ENCODE results near the gene RPGRIP1L. TPM values are rescaled to one million over a fixed set of nuclear protein-coding genes. Genes with fewer than 3 reads are reported as not detected.
A peak's percentile ranks its signal among the peaks of the same experiment; 100 is the strongest.

Gene RPGRIP1L
- polyA plus RNA-seq (ENCODE audit: insufficient read length in 4 of 4): 10 to 100 TPM; 16.9 to 19.6 (median 18.8) TPM

GRCh38 chr16:53703590-53704444, at the start of gene RPGRIP1L, which contains the start of gene FTO:
Gene RPGRIP1L (minus strand): TSS chr16:53703859. CDS start chr16:53700723, 3,136 bp downstream.
Gene FTO (plus strand): TSS chr16:53704156.
- peak; percentile 96 to 98 (median 98) for DNase-seq (ENCODE audit: low read depth in 4 of 4, low spot score in 3 of 4)

GRCh38 chr16:53753431-53753830, 49.8 kb upstream of the RPGRIP1L start:
- no peak for DNase-seq (ENCODE audit: low read depth in 4 of 4, low spot score in 3 of 4)

GRCh38 chr16:53752560-53752959, 48.9 kb upstream of the RPGRIP1L start:
- no peak for DNase-seq (ENCODE audit: low read depth in 4 of 4, low spot score in 3 of 4)

GRCh38 chr16:53745753-53746266, 42.2 kb upstream of the RPGRIP1L start:
- no peak for DNase-seq (ENCODE audit: low read depth in 4 of 4, low spot score in 3 of 4)

- no peak for DNase-seq (ENCODE audit: low read depth in 4 of 4, low spot score in 3 of 4)
Measured at GRCh38 chr16:53745086-53745485, 41.4 kb upstream of the RPGRIP1L start.

GRCh38 chr16:53744449-53744848, 40.8 kb upstream of the RPGRIP1L start:
- no peak for DNase-seq (ENCODE audit: low read depth in 4 of 4, low spot score in 3 of 4)

- DNase-seq (ENCODE audit: low read depth in 4 of 4, low spot score in 3 of 4): no peak
Measured at GRCh38 chr16:53743149-53743566, 39.5 kb upstream of the RPGRIP1L start.

- DNase-seq (ENCODE audit: low read depth in 4 of 4, low spot score in 3 of 4): no peak
Measured at GRCh38 chr16:53741546-53741945, 37.9 kb upstream of the RPGRIP1L start.

- DNase-seq (ENCODE audit: low read depth in 4 of 4, low spot score in 3 of 4): no peak
Measured at GRCh38 chr16:53740933-53741531, 37.4 kb upstream of the RPGRIP1L start.

- DNase-seq (ENCODE audit: low read depth in 4 of 4, low spot score in 3 of 4): no peak
Measured at GRCh38 chr16:53740476-53740875, 36.8 kb upstream of the RPGRIP1L start.

GRCh38 chr16:53737552-53737951, 33.9 kb upstream of the RPGRIP1L start:
- no peak for DNase-seq (ENCODE audit: low read depth in 4 of 4, low spot score in 3 of 4)

- no peak for DNase-seq (ENCODE audit: low read depth in 4 of 4, low spot score in 3 of 4)
Measured at GRCh38 chr16:53736297-53736696, 32.6 kb upstream of the RPGRIP1L start.

GRCh38 chr16:53734908-53735307, 31.2 kb upstream of the RPGRIP1L start:
- DNase-seq (ENCODE audit: low read depth in 4 of 4, low spot score in 3 of 4): no peak

GRCh38 chr16:53732296-53732929, 28.8 kb upstream of the RPGRIP1L start:
- DNase-seq (ENCODE audit: low read depth in 4 of 4, low spot score in 3 of 4): no peak

- no peak for DNase-seq (ENCODE audit: low read depth in 4 of 4, low spot score in 3 of 4)
Measured at GRCh38 chr16:53730693-53731092, 27.0 kb upstream of the RPGRIP1L start.

GRCh38 chr16:53726625-53727024, 23.0 kb upstream of the RPGRIP1L start:
- DNase-seq (ENCODE audit: low read depth in 4 of 4, low spot score in 3 of 4): no peak

GRCh38 chr16:53721017-53721416, 17.4 kb upstream of the RPGRIP1L start:
- DNase-seq (ENCODE audit: low read depth in 4 of 4, low spot score in 3 of 4): no peak

- DNase-seq (ENCODE audit: low read depth in 4 of 4, low spot score in 3 of 4): no peak
Measured at GRCh38 chr16:53717577-53717976, 13.9 kb upstream of the RPGRIP1L start.

GRCh38 chr16:53715023-53715384, 11.3 kb upstream of the RPGRIP1L start:
- DNase-seq (ENCODE audit: low read depth in 4 of 4, low spot score in 3 of 4): no peak

GRCh38 chr16:53714205-53715022, 10.8 kb upstream of the RPGRIP1L start:
- no peak for DNase-seq (ENCODE audit: low read depth in 4 of 4, low spot score in 3 of 4)
